Mesenchymal stem cell (in vitro differentiated cells and primary cell): ENCODE results near the gene NOTCH2.

Experiments used
- DNase-seq: peaks from one replicate; pipeline ENCODE4 v3.0.0-alpha.2; 2013
- H2AFZ ChIP-seq: one replicate; pipeline ENCODE4 v1.6.1; 2013; ENCODE audit warnings: low read depth, mild to moderate bottlenecking, control low read depth, inconsistent platforms, low read length, moderate library complexity
- H2AK5ac ChIP-seq: 2 replicates; pipeline ENCODE4 v1.6.1; 2013; ENCODE audit warnings: low read length, moderate library complexity, mild to moderate bottlenecking, inconsistent platforms; ENCODE audit not compliant: severe bottlenecking
- H2BK120ac ChIP-seq: one replicate; pipeline ENCODE4 v1.6.1; 2013; ENCODE audit warnings: low read depth, mild to moderate bottlenecking, inconsistent platforms, low read length, moderate library complexity
- H2BK12ac ChIP-seq, 2 experiments: one replicate each; pipeline ENCODE4 v1.6.1; 2013; ENCODE audit warnings: inconsistent platforms in 2 of 2, low read length in 2 of 2, mild to moderate bottlenecking in 2 of 2, moderate library complexity in 2 of 2, control low read depth in 1 of 2
- H2BK15ac ChIP-seq: one replicate; pipeline ENCODE4 v1.6.1; 2013; ENCODE audit warnings: mild to moderate bottlenecking, low read depth, inconsistent platforms; ENCODE audit not compliant: poor library complexity, severe bottlenecking
- H2BK5ac ChIP-seq: 2 replicates; pipeline ENCODE4 v1.6.1; 2013; ENCODE audit warnings: low read depth, mild to moderate bottlenecking, low read length, control low read depth, inconsistent platforms; ENCODE audit not compliant: poor library complexity, severe bottlenecking
- H3K14ac ChIP-seq, 2 experiments: one replicate each; pipeline ENCODE4 v1.6.1; 2013; ENCODE audit warnings: inconsistent platforms in 2 of 2, low read length in 2 of 2, control low read depth in 1 of 2, mild to moderate bottlenecking in 1 of 2, moderate library complexity in 1 of 2
- H3K18ac ChIP-seq, 2 experiments: one replicate each; pipeline ENCODE4 v1.6.1; 2013; ENCODE audit warnings: inconsistent platforms in 2 of 2, low read length in 2 of 2, control low read depth in 1 of 2, low read depth in 1 of 2, mild to moderate bottlenecking in 1 of 2
- H3K23ac ChIP-seq, 2 experiments: one replicate each; pipeline ENCODE4 v1.6.1; 2013; ENCODE audit warnings: inconsistent platforms in 2 of 2, low read length in 2 of 2, mild to moderate bottlenecking in 2 of 2, moderate library complexity in 2 of 2, control low read depth in 1 of 2
- H3K27ac ChIP-seq: 2 replicates; pipeline ENCODE4 v1.5.1; 2013; ENCODE audit warnings: mild to moderate bottlenecking, moderate library complexity, low read length, control low read depth, inconsistent platforms; ENCODE audit not compliant: poor library complexity, severe bottlenecking
- H3K27me3 ChIP-seq, 2 experiments: 2 replicates each; pipeline versions ENCODE4 v1.6.1 to v1.7.0; 2013; ENCODE audit warnings: low read length in 2 of 2, mild to moderate bottlenecking in 2 of 2, moderate library complexity in 2 of 2, control low read depth in 1 of 2, inconsistent platforms in 1 of 2; ENCODE audit not compliant: control insufficient read depth in 1 of 2, insufficient read depth in 1 of 2
- H3K36me3 ChIP-seq, 2 experiments: 2 replicates each; pipeline versions ENCODE4 v1.6.1 to v1.7.0; 2013; ENCODE audit warnings: low read length in 2 of 2, control low read depth in 1 of 2, inconsistent platforms in 1 of 2, low read depth in 1 of 2, mild to moderate bottlenecking in 1 of 2; ENCODE audit not compliant: insufficient read depth in 2 of 2, control insufficient read depth in 1 of 2
- H3K4ac ChIP-seq, 2 experiments: one replicate each; pipeline ENCODE4 v1.6.1; 2013; ENCODE audit warnings: inconsistent platforms in 2 of 2, low read length in 2 of 2, mild to moderate bottlenecking in 2 of 2, moderate library complexity in 2 of 2, control low read depth in 1 of 2, low read depth in 1 of 2
- H3K4me1 ChIP-seq: 2 replicates; pipeline ENCODE4 v1.6.1; 2013; ENCODE audit warnings: low read depth, low read length, control low read depth; ENCODE audit not compliant: control insufficient read depth, insufficient read depth
- H3K4me2 ChIP-seq: 2 replicates; pipeline ENCODE4 v1.6.1; 2013; ENCODE audit warnings: low read length, mild to moderate bottlenecking, inconsistent platforms; ENCODE audit not compliant: poor library complexity, severe bottlenecking
- H3K4me3 ChIP-seq, 2 experiments: 2 replicates each; pipeline versions ENCODE4 v1.5.1 to v1.7.0; 2013; ENCODE audit warnings: low read length in 2 of 2, mild to moderate bottlenecking in 2 of 2, control low read depth in 1 of 2, low read depth in 1 of 2; ENCODE audit not compliant: insufficient read depth in 1 of 2
- H3K79me1 ChIP-seq: replicated peaks from 2 replicates; pipeline ENCODE4 v1.6.1; 2013; ENCODE audit warnings: mild to moderate bottlenecking, control low read depth, low read length, inconsistent platforms; ENCODE audit not compliant: poor library complexity, severe bottlenecking
- H3K9ac ChIP-seq: 2 replicates; pipeline ENCODE4 v1.7.0; 2013; ENCODE audit warnings: mild to moderate bottlenecking, low read length, moderate library complexity
- H3K9me3 ChIP-seq: 2 replicates; pipeline ENCODE4 v1.7.0; 2013; ENCODE audit warnings: mild to moderate bottlenecking, low read length; ENCODE audit not compliant: control insufficient read depth
- H4K8ac ChIP-seq: one replicate; pipeline ENCODE4 v1.6.1; 2013; ENCODE audit warnings: inconsistent platforms, mild to moderate bottlenecking, low read length, moderate library complexity
- H4K91ac ChIP-seq: one replicate; pipeline ENCODE4 v1.6.1; 2013; ENCODE audit warnings: mild to moderate bottlenecking, low read length, inconsistent platforms
- WGBS: methylation state at CpG from one replicate; pipeline ENCODE4 v1.1.7; 2013; ENCODE audit warnings: mixed read lengths; 5-methylcytosine and 5-hydroxymethylcytosine counted together

Gene NOTCH2

GRCh38 chr1:119935915-119936314, 133.5 kb downstream of the NOTCH2 start:
- Histone ChIP-seq H4K8ac (no peak overlapping the region), H3K14ac (no peak overlapping the region), H2AFZ (no peak overlapping the region), H3K23ac (no peak overlapping the region), H3K79me1 (peaks cover 18% of the 10 kb centered on the region), H2BK5ac (no peak overlapping the region), H3K4ac (no peak overlapping the region), H2BK15ac (no peak overlapping the region), H2BK120ac (no peak overlapping the region), H3K18ac (no peak overlapping the region), H3K36me3 (peaks cover 35 to 93% of the 10 kb centered on the region in 2 experiments), H2BK12ac (no peak overlapping the region), H3K27ac (no peak overlapping the region), H3K4me3 (no peak overlapping the region), H3K4me1 (no peaks in the 10 kb centered on the region), H3K9me3 (peaks cover 26% of the 10 kb centered on the region), H2AK5ac (no peak overlapping the region), H4K91ac (no peak overlapping the region), H3K9ac (no peak overlapping the region), H3K27me3 (no peaks in the 10 kb centered on the region), H3K4me2 (no peak overlapping the region)
- WGBS: 98% methylated on average over 2 of the region's 2 CpGs
- DNase-seq: no peak

- Histone ChIP-seq H2BK120ac (no peak overlapping the region), H3K4me2 (no peak overlapping the region), H3K23ac (no peak overlapping the region), H4K8ac (no peak overlapping the region), H2AFZ (no peak overlapping the region), H2BK5ac (no peak overlapping the region), H3K4ac (no peak overlapping the region), H3K4me3 (no peak overlapping the region), H3K9me3 (peaks cover 26% of the 10 kb centered on the region), H2BK12ac (no peak overlapping the region), H4K91ac (no peak overlapping the region), H3K18ac (no peak overlapping the region), H3K27ac (no peak overlapping the region), H3K14ac (no peak overlapping the region), H3K36me3 (peaks cover 32 to 90% of the 10 kb centered on the region in 2 experiments), H2AK5ac (no peak overlapping the region), H2BK15ac (no peak overlapping the region), H3K4me1 (no peaks in the 10 kb centered on the region), H3K27me3 (no peaks in the 10 kb centered on the region), H3K79me1 (peaks cover 16% of the 10 kb centered on the region), H3K9ac (no peak overlapping the region)
- 100% methylated on average over 1 of the region's 1 CpG for WGBS
- DNase-seq: no peak
Measured at GRCh38 chr1:119935373-119935772, 134.1 kb downstream of the NOTCH2 start.

GRCh38 chr1:119933397-119933796, 136.1 kb downstream of the NOTCH2 start:
- Histone ChIP-seq H3K9me3 (peaks cover 26% of the 10 kb centered on the region), H2BK15ac (no peak overlapping the region), H3K4me1 (no peaks in the 10 kb centered on the region), H3K27me3 (no peaks in the 10 kb centered on the region), H3K27ac (no peak overlapping the region), H2BK120ac (no peak overlapping the region), H3K4me2 (no peak overlapping the region), H2AFZ (no peak overlapping the region), H3K9ac (no peak overlapping the region), H2AK5ac (no peak overlapping the region), H3K18ac (no peak overlapping the region), H2BK5ac (no peak overlapping the region), H3K36me3 (peaks cover 33 to 92% of the 10 kb centered on the region in 2 experiments), H3K79me1 (peaks cover 16% of the 10 kb centered on the region), H3K14ac (no peak overlapping the region), H4K91ac (no peak overlapping the region), H4K8ac (no peak overlapping the region), H2BK12ac (no peak overlapping the region), H3K23ac (no peak overlapping the region), H3K4me3 (no peak overlapping the region), H3K4ac (no peak overlapping the region)
- no peak for DNase-seq

- H3K79me1 ChIP-seq: peaks cover 15% of the 10 kb centered on the region
- DNase-seq: no peak
Measured at GRCh38 chr1:119929643-119930315, 139.7 kb downstream of the NOTCH2 start.

More at GRCh38 chr1:119929643-119930315, 139.7 kb downstream of the NOTCH2 start:
- Histone ChIP-seq H2AFZ (no peak overlapping the region), H3K9ac (no peak overlapping the region), H2BK15ac (no peak overlapping the region), H3K4me1 (no peaks in the 10 kb centered on the region), H3K23ac (no peak overlapping the region), H3K4me3 (no peak overlapping the region), H2AK5ac (no peak overlapping the region), H3K18ac (no peak overlapping the region), H2BK120ac (no peak overlapping the region), H3K9me3 (peaks cover 21% of the 10 kb centered on the region), H3K27me3 (no peaks in the 10 kb centered on the region), H2BK12ac (no peak overlapping the region), H3K27ac (no peak overlapping the region), H3K36me3 (peaks cover 34 to 92% of the 10 kb centered on the region in 2 experiments), H3K14ac (no peak overlapping the region), H4K91ac (no peak overlapping the region), H3K4ac (no peak overlapping the region), H3K4me2 (no peak overlapping the region), H4K8ac (no peak overlapping the region), H2BK5ac (no peak overlapping the region)
- WGBS: 100% methylated on average over 1 of the region's 1 CpG
